WTC11 (cell line): ENCODE measurements around the gene YBX2. TPM values are rescaled to one million over a fixed set of nuclear protein-coding genes. Genes with fewer than 3 reads are reported as not detected.

ENCODE experiments used
- ATAC-seq: fragments of 200-7000 bp; cut with Tn5 transposase; 2 replicates; pipeline ENCODE4 v1.10.0; 2021; ENCODE audit warnings: mild to moderate bottlenecking, moderate library complexity
- CTCF ChIA-PET: fragments of 300-600 bp; sonication (Branson Sonifier 250); formaldehyde crosslinking; loops from one replicate; lab custom pipeline; 2021; ENCODE audit warnings: antibody characterized with exemption; lab: Charles Lee
- POLR2A ChIA-PET: fragments of 350-600 bp; sonication (Branson Sonifier 250); formaldehyde crosslinking; loops from one replicate; lab custom pipeline; 2021; ENCODE audit warnings: antibody characterized with exemption; lab: Charles Lee
- DNase-seq: peaks from one replicate; pipeline ENCODE4 v3.0.0; 2021; ENCODE audit warnings: low spot score
- H3K27ac Mint-ChIP-seq: 2 replicates; pipeline ENCODE4 v1.8.0; 2021; ENCODE audit warnings: mixed read lengths
- H3K27me3 Mint-ChIP-seq: 2 replicates; pipeline ENCODE4 v1.8.0; 2021; ENCODE audit warnings: low read depth, mild to moderate bottlenecking, moderate library complexity, mixed read lengths
- H3K36me3 Mint-ChIP-seq: 2 replicates; pipeline ENCODE4 v1.8.0; 2021; ENCODE audit warnings: mixed read lengths
- H3K4me1 Mint-ChIP-seq: 2 replicates; pipeline ENCODE4 v1.8.0; 2022; ENCODE audit warnings: mixed read lengths
- H3K4me3 Mint-ChIP-seq: 2 replicates; pipeline ENCODE4 v1.8.0; 2021; ENCODE audit warnings: mild to moderate bottlenecking, moderate library complexity, mixed read lengths
- H3K9me3 Mint-ChIP-seq: 2 replicates; pipeline ENCODE4 v1.8.0; 2021; ENCODE audit warnings: mixed read lengths
- GABPB1 ChIP-seq: sonication (generic); formaldehyde crosslinking; IDR thresholded peaks from 2 replicates; pipeline ENCODE4 v1.8.1; 2023; ENCODE audit warnings: mild to moderate bottlenecking, missing genetic modification reagents
- KAT7 ChIP-seq: sonication (generic); formaldehyde crosslinking; IDR thresholded peaks from 2 replicates; pipeline ENCODE4 v1.8.1; 2023; ENCODE audit warnings: missing genetic modification reagents, mild to moderate bottlenecking, borderline replicate concordance
- NFATC4 ChIP-seq: fragments of 250-450 bp; sonication (Bioruptor Pico); IDR thresholded peaks from 2 replicates; pipeline ENCODE4 v1.9.0; 2021; ENCODE audit warnings: mild to moderate bottlenecking
- RORB ChIP-seq: fragments of 250-450 bp; sonication (Bioruptor Pico); IDR thresholded peaks from 2 replicates; pipeline ENCODE4 v1.9.0; 2021; ENCODE audit warnings: mild to moderate bottlenecking
- STAT6 ChIP-seq: sonication (generic); formaldehyde crosslinking; conservative IDR thresholded peaks from 2 replicates; pipeline ENCODE4 v1.8.1; 2023; ENCODE audit warnings: mild to moderate bottlenecking, low read depth, missing genetic modification reagents, moderate library complexity
- USF2 ChIP-seq: sonication (generic); formaldehyde crosslinking; IDR thresholded peaks from 2 replicates; pipeline ENCODE4 v1.8.1; 2023; ENCODE audit warnings: mild to moderate bottlenecking, missing genetic modification reagents, moderate library complexity
- ZNF423 ChIP-seq: fragments of 250-450 bp; sonication (Bioruptor Pico); IDR thresholded peaks from 2 replicates; pipeline ENCODE4 v2.1.2; 2022; ENCODE audit warnings: mild to moderate bottlenecking, moderate library complexity
- total RNA-seq: library from RNA; stranded (reverse); gene quantifications from 3 replicates; pipeline ENCODE4 v1.2.3, GENCODE V29; 2021
- TF ChIP-seq, protein P1 (sequence below): fragments of 250-450 bp; sonication (Bioruptor Pico); IDR thresholded peaks from 2 replicates; pipeline ENCODE4 v1.9.0; 2021; ENCODE audit warnings: mild to moderate bottlenecking, borderline replicate concordance
- TF ChIP-seq, protein P2 (sequence below): fragments of 250-450 bp; sonication (Bioruptor Pico); IDR thresholded peaks from 2 replicates; pipeline ENCODE4 v1.8.0; 2021; ENCODE audit warnings: mild to moderate bottlenecking
- TF ChIP-seq, protein P3 (sequence below): fragments of 250-450 bp; sonication (Bioruptor Pico); IDR thresholded peaks from 2 replicates; pipeline ENCODE4 v1.9.0; 2021; ENCODE audit warnings: mild to moderate bottlenecking
- TF ChIP-seq, protein P4 (sequence below): sonication (generic); formaldehyde crosslinking; IDR thresholded peaks from 2 replicates; pipeline ENCODE4 v1.8.0; 2023; ENCODE audit warnings: missing genetic modification reagents
- TF ChIP-seq, protein P5 (sequence below): sonication (generic); formaldehyde crosslinking; IDR thresholded peaks from 2 replicates; pipeline ENCODE4 v1.8.1; 2022; ENCODE audit warnings: low read depth, missing genetic modification reagents, borderline replicate concordance

YBX2 gene
- total RNA-seq, 1 experiment from 2014 or later: 26.8 TPM

DNA sequence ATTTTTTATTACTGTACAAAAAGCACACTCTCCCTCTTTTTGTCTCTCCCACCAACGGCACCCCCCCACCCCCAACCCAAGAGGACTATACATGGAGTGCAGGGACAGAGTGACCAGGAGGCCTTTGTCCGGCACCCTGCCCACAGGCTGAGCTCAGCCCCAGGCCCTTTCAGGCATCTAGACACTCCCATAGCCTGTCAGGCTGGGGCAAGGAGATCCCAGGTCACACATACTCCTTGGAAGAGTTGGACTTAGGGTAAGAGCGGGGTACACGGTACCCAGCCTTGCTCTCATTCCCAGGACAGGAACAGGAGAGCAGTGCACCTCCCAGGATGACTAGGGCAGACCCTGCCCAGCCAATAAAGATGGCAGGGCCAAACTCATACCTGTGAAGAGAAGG, 34.3 kb downstream of the YBX2 start:
- Mint-ChIP-seq H3K4me3 (peak overlapping the region; percentile 78), H3K27ac (peak overlapping the region; percentile 91), H3K9me3 (no peaks in the 10 kb centered on the region)
- ATAC-seq: no peak
- TF ChIP-seq NFATC4 (CRISPR knock-in tag): peak; percentile 33; the same call in 1 of the 2 replicates
- TF ChIP-seq, protein P1, sequence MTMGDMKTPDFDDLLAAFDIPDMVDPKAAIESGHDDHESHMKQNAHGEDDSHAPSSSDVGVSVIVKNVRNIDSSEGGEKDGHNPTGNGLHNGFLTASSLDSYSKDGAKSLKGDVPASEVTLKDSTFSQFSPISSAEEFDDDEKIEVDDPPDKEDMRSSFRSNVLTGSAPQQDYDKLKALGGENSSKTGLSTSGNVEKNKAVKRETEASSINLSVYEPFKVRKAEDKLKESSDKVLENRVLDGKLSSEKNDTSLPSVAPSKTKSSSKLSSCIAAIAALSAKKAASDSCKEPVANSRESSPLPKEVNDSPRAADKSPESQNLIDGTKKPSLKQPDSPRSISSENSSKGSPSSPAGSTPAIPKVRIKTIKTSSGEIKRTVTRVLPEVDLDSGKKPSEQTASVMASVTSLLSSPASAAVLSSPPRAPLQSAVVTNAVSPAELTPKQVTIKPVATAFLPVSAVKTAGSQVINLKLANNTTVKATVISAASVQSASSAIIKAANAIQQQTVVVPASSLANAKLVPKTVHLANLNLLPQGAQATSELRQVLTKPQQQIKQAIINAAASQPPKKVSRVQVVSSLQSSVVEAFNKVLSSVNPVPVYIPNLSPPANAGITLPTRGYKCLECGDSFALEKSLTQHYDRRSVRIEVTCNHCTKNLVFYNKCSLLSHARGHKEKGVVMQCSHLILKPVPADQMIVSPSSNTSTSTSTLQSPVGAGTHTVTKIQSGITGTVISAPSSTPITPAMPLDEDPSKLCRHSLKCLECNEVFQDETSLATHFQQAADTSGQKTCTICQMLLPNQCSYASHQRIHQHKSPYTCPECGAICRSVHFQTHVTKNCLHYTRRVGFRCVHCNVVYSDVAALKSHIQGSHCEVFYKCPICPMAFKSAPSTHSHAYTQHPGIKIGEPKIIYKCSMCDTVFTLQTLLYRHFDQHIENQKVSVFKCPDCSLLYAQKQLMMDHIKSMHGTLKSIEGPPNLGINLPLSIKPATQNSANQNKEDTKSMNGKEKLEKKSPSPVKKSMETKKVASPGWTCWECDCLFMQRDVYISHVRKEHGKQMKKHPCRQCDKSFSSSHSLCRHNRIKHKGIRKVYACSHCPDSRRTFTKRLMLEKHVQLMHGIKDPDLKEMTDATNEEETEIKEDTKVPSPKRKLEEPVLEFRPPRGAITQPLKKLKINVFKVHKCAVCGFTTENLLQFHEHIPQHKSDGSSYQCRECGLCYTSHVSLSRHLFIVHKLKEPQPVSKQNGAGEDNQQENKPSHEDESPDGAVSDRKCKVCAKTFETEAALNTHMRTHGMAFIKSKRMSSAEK (CRISPR knock-in tag): no peak
- TF ChIP-seq, all 79 proteins: peak for 1
- Mint-ChIP-seq H3K4me1 (peaks cover 17% of the 10 kb centered on the region), H3K36me3 (peaks cover 19% of the 10 kb centered on the region), H3K27me3 (no peaks in the 10 kb centered on the region)
- no peak for DNase-seq
- ChIA-PET POLR2A (interaction anchor here (0.7 to 1.2 kb wide), 3 partner anchors 20 to 40 kb away, joined by 3 to 9 read pairs (median 3); partner anchors contain the start of genes ACADVL and DLG4), CTCF (interaction anchor here (1.2 kb wide), 2 partner anchors 20 to 36 kb away, joined by 4 read pairs; no protein-coding TSS in a partner anchor)

- H3K4me3 Mint-ChIP-seq: peak overlapping the region; percentile 34
- H3K36me3 Mint-ChIP-seq: peaks cover 23% of the 10 kb centered on the region
- ChIA-PET POLR2A (interaction anchor here (0.7 to 1.2 kb wide), 3 partner anchors 21 to 39 kb away, joined by 3 to 9 read pairs (median 3); partner anchors contain the start of genes ACADVL and DLG4), CTCF (interaction anchor here (1.2 kb wide), 1 partner anchor 20 kb away, joined by 4 read pairs; no protein-coding TSS in a partner anchor)
- H3K27me3 Mint-ChIP-seq: no peaks in the 10 kb centered on the region
- H3K4me1 Mint-ChIP-seq: peaks cover 14% of the 10 kb centered on the region
- H3K9me3 Mint-ChIP-seq: no peaks in the 10 kb centered on the region
- H3K27ac Mint-ChIP-seq: peak overlapping the region; percentile 70
- TF ChIP-seq KAT7 (CRISPR knock-in tag): no peak
- TF ChIP-seq, protein P2, sequence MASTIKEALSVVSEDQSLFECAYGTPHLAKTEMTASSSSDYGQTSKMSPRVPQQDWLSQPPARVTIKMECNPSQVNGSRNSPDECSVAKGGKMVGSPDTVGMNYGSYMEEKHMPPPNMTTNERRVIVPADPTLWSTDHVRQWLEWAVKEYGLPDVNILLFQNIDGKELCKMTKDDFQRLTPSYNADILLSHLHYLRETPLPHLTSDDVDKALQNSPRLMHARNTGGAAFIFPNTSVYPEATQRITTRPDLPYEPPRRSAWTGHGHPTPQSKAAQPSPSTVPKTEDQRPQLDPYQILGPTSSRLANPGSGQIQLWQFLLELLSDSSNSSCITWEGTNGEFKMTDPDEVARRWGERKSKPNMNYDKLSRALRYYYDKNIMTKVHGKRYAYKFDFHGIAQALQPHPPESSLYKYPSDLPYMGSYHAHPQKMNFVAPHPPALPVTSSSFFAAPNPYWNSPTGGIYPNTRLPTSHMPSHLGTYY (CRISPR knock-in tag): no peak
- TF ChIP-seq, protein P3, sequence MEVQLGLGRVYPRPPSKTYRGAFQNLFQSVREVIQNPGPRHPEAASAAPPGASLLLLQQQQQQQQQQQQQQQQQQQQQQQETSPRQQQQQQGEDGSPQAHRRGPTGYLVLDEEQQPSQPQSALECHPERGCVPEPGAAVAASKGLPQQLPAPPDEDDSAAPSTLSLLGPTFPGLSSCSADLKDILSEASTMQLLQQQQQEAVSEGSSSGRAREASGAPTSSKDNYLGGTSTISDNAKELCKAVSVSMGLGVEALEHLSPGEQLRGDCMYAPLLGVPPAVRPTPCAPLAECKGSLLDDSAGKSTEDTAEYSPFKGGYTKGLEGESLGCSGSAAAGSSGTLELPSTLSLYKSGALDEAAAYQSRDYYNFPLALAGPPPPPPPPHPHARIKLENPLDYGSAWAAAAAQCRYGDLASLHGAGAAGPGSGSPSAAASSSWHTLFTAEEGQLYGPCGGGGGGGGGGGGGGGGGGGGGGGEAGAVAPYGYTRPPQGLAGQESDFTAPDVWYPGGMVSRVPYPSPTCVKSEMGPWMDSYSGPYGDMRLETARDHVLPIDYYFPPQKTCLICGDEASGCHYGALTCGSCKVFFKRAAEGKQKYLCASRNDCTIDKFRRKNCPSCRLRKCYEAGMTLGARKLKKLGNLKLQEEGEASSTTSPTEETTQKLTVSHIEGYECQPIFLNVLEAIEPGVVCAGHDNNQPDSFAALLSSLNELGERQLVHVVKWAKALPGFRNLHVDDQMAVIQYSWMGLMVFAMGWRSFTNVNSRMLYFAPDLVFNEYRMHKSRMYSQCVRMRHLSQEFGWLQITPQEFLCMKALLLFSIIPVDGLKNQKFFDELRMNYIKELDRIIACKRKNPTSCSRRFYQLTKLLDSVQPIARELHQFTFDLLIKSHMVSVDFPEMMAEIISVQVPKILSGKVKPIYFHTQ: 0 out of 2 replicates have a peak, but pooled peaks have one; percentile 29
- ATAC-seq (no peak), DNase-seq (no peak)
Measured at GRCh38 chr17:7259555-7259889, 34.9 kb downstream of the YBX2 start.

- ChIA-PET POLR2A (interaction anchor here (0.7 kb wide), 1 partner anchor 35 kb away, joined by 3 read pairs; no protein-coding TSS in a partner anchor), CTCF (interaction anchor here (1.2 kb wide), 1 partner anchor 38 kb away, joined by 3 read pairs; no protein-coding TSS in a partner anchor)
- H3K4me1 Mint-ChIP-seq: peaks cover 8% of the 10 kb centered on the region
- H3K4me3 Mint-ChIP-seq: peak overlapping the region; percentile 34
- H3K27me3 Mint-ChIP-seq: no peaks in the 10 kb centered on the region
- no peak for DNase-seq
- peak overlapping the region; percentile 70 for H3K27ac Mint-ChIP-seq
- peaks cover 29% of the 10 kb centered on the region for H3K36me3 Mint-ChIP-seq
- no peak for TF ChIP-seq ZNF423 (CRISPR knock-in tag)
- TF ChIP-seq STAT6: no peak
- TF ChIP-seq GABPB1: peak; percentile 99
- no peak for TF ChIP-seq USF2 (CRISPR knock-in tag)
- TF ChIP-seq, protein P4, sequence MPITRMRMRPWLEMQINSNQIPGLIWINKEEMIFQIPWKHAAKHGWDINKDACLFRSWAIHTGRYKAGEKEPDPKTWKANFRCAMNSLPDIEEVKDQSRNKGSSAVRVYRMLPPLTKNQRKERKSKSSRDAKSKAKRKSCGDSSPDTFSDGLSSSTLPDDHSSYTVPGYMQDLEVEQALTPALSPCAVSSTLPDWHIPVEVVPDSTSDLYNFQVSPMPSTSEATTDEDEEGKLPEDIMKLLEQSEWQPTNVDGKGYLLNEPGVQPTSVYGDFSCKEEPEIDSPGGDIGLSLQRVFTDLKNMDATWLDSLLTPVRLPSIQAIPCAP (CRISPR knock-in tag): 0 out of 2 replicates have a peak, but pooled peaks have one; percentile 29
- no peak for TF ChIP-seq RORB
- TF ChIP-seq, protein P5, sequence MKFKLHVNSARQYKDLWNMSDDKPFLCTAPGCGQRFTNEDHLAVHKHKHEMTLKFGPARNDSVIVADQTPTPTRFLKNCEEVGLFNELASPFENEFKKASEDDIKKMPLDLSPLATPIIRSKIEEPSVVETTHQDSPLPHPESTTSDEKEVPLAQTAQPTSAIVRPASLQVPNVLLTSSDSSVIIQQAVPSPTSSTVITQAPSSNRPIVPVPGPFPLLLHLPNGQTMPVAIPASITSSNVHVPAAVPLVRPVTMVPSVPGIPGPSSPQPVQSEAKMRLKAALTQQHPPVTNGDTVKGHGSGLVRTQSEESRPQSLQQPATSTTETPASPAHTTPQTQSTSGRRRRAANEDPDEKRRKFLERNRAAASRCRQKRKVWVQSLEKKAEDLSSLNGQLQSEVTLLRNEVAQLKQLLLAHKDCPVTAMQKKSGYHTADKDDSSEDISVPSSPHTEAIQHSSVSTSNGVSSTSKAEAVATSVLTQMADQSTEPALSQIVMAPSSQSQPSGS (CRISPR knock-in tag): no peak
- H3K9me3 Mint-ChIP-seq: no peaks in the 10 kb centered on the region
- ATAC-seq: no peak
Measured at GRCh38 chr17:7258731-7259554, 35.5 kb downstream of the YBX2 start.
